ENCODE data around the gene OLA1. TPM values are rescaled to one million over a fixed set of nuclear protein-coding genes. Genes with fewer than 3 reads are reported as not detected.

Gene OLA1
- total RNA-seq, 1 donor from 2014 or later: 36.1 TPM

- Histone ChIP-seq H3K27me3 (no peaks in the 10 kb centered on the region), H3K9me3 (no peaks in the 10 kb centered on the region), H3K36me3 (no peaks in the 10 kb centered on the region), H3K27ac (peak overlapping the region; percentile 62), H3K4me3 (no peak overlapping the region), H3K4me1 (peaks cover 51% of the 10 kb centered on the region)
- no peak for DNase-seq (ENCODE audit: extremely low spot score in 2 of 2)
- TF ChIP-seq CTCF (IDR thresholded peaks at IDR 0.05): no peak
- no peak for TF ChIP-seq POLR2AphosphoS5 (IDR thresholded peaks at IDR 0.05; ENCODE audit: insufficient read depth in 1 of 2, low read depth in 1 of 2)
- no peak for TF ChIP-seq POLR2A (IDR thresholded peaks at IDR 0.05)
- intact Hi-C loops (cut with DNase I): no loop called here
Observed at GRCh38 chr2:174054926-174055325, 193.4 kb downstream of the OLA1 start.

GRCh38 chr2:174053355-174054151 is 194.8 kb downstream of the OLA1 start:
- Histone ChIP-seq H3K9me3 (no peaks in the 10 kb centered on the region), H3K4me1 (peaks cover 37% of the 10 kb centered on the region), H3K27ac (peak overlapping the region; percentile 60), H3K4me3 (no peak overlapping the region), H3K36me3 (no peaks in the 10 kb centered on the region), H3K27me3 (no peaks in the 10 kb centered on the region)
- no peak for DNase-seq (ENCODE audit: extremely low spot score in 2 of 2)
- TF ChIP-seq POLR2A (IDR thresholded peaks at IDR 0.05) (no peak), POLR2AphosphoS5 (IDR thresholded peaks at IDR 0.05; ENCODE audit: insufficient read depth in 1 of 2, low read depth in 1 of 2) (no peak), CTCF (IDR thresholded peaks at IDR 0.05) (no peak)
- intact Hi-C loops (cut with DNase I): no loop called here

- peak overlapping the region; percentile 60 for H3K27ac ChIP-seq
- H3K4me1 ChIP-seq: peaks cover 31% of the 10 kb centered on the region
- no peaks in the 10 kb centered on the region for H3K9me3 ChIP-seq
- no peak overlapping the region for H3K4me3 ChIP-seq
- TF ChIP-seq POLR2AphosphoS5 (IDR thresholded peaks at IDR 0.05; ENCODE audit: insufficient read depth in 1 of 2, low read depth in 1 of 2) (no peak), POLR2A (IDR thresholded peaks at IDR 0.05) (no peak), CTCF (IDR thresholded peaks at IDR 0.05) (no peak)
- no peaks in the 10 kb centered on the region for H3K36me3 ChIP-seq
- no peak for DNase-seq (ENCODE audit: extremely low spot score in 2 of 2)
- no peaks in the 10 kb centered on the region for H3K27me3 ChIP-seq
- intact Hi-C loops (cut with DNase I): no loop called here
Observed at GRCh38 chr2:174052584-174052976, 195.8 kb downstream of the OLA1 start.

- peak overlapping the region; percentile 60 for H3K27ac ChIP-seq
- H3K36me3 ChIP-seq: no peaks in the 10 kb centered on the region
- no peak for DNase-seq (ENCODE audit: extremely low spot score in 2 of 2)
- H3K4me1 ChIP-seq: peaks cover 31% of the 10 kb centered on the region
- H3K9me3 ChIP-seq: no peaks in the 10 kb centered on the region
- H3K4me3 ChIP-seq: no peak overlapping the region
- no peaks in the 10 kb centered on the region for H3K27me3 ChIP-seq
- intact Hi-C loops (cut with DNase I): no loop called here
- no peak for TF ChIP-seq POLR2AphosphoS5 (IDR thresholded peaks at IDR 0.05; ENCODE audit: insufficient read depth in 1 of 2, low read depth in 1 of 2)
Observed at GRCh38 chr2:174051741-174052583, 196.4 kb downstream of the OLA1 start.

GRCh38 chr2:174051068-174051467 is 197.3 kb downstream of the OLA1 start:
- Histone ChIP-seq H3K4me3 (no peak overlapping the region), H3K27me3 (no peaks in the 10 kb centered on the region), H3K36me3 (no peaks in the 10 kb centered on the region), H3K27ac (peak overlapping the region; percentile 60), H3K4me1 (peaks cover 31% of the 10 kb centered on the region), H3K9me3 (no peaks in the 10 kb centered on the region)
- no peak for DNase-seq (ENCODE audit: extremely low spot score in 2 of 2)
- intact Hi-C loops (cut with DNase I): no loop called here
- TF ChIP-seq CTCF (IDR thresholded peaks at IDR 0.05) (no peak), POLR2AphosphoS5 (IDR thresholded peaks at IDR 0.05; ENCODE audit: insufficient read depth in 1 of 2, low read depth in 1 of 2) (no peak)
